ENCODE results near the gene SPEM3. TPM values are rescaled to one million over a fixed set of nuclear protein-coding genes. Genes with fewer than 3 reads are reported as not detected.
A peak's percentile ranks its signal among the peaks of the same experiment; 100 is the strongest.

SPEM3 gene
- total and polyA plus RNA-seq, 2 of the 13 experiments (the other 11 are each of a cell fraction or from before 2014, with no cell fraction given), result not detected

DNA sequence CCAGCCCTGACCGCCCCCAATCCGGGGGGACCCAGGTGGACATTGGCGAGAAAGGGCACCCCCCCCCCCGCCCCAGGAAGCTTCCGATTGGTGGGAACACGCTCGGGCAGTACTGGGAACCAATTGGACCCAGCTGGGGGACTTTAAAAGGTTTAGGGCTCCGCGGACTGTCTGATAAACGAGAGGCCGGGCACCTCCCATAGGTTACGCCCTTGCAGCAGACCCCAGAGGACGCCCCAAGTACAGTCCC lies 25.0 kb upstream of the SPEM3 start (continued):
- TF ChIP-seq, protein P1, sequence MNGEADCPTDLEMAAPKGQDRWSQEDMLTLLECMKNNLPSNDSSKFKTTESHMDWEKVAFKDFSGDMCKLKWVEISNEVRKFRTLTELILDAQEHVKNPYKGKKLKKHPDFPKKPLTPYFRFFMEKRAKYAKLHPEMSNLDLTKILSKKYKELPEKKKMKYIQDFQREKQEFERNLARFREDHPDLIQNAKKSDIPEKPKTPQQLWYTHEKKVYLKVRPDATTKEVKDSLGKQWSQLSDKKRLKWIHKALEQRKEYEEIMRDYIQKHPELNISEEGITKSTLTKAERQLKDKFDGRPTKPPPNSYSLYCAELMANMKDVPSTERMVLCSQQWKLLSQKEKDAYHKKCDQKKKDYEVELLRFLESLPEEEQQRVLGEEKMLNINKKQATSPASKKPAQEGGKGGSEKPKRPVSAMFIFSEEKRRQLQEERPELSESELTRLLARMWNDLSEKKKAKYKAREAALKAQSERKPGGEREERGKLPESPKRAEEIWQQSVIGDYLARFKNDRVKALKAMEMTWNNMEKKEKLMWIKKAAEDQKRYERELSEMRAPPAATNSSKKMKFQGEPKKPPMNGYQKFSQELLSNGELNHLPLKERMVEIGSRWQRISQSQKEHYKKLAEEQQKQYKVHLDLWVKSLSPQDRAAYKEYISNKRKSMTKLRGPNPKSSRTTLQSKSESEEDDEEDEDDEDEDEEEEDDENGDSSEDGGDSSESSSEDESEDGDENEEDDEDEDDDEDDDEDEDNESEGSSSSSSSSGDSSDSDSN (CRISPR knock-in tag; IDR thresholded peaks at IDR 0.05), result peak; percentile 66; the same call in 1 of the 2 replicates
- 0 out of 2 replicates have a peak, but pooled peaks have one; percentile 51 for TF ChIP-seq ZNF441 (CRISPR knock-in tag; IDR thresholded peaks at IDR 0.05; ENCODE audit: borderline replicate concordance)
- TF ChIP-seq, protein P2, sequence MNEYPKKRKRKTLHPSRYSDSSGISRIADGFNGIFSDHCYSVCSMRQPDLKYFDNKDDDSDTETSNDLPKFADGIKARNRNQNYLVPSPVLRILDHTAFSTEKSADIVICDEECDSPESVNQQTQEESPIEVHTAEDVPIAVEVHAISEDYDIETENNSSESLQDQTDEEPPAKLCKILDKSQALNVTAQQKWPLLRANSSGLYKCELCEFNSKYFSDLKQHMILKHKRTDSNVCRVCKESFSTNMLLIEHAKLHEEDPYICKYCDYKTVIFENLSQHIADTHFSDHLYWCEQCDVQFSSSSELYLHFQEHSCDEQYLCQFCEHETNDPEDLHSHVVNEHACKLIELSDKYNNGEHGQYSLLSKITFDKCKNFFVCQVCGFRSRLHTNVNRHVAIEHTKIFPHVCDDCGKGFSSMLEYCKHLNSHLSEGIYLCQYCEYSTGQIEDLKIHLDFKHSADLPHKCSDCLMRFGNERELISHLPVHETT (CRISPR knock-in tag; conservative IDR thresholded peaks at IDR 0.05), result no peak
- no peak for TF ChIP-seq FOXA3 (CRISPR knock-in tag; IDR thresholded peaks at IDR 0.05)
- no peak for TF ChIP-seq TRIM24 (CRISPR knock-in tag; IDR thresholded peaks at IDR 0.05)
- TF ChIP-seq, protein P3, sequence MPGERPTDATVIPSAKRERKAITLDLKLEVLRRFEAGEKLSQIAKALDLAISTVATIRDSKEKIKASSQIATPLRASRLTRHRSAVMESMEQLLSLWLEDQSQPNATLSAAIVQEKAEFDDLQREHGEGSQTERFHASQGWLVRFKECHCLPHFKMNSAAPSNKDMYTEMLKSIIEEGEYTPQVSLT (CRISPR knock-in tag; IDR thresholded peaks at IDR 0.05; ENCODE audit: borderline replicate concordance, low read depth), result no peak
- no peak for TF ChIP-seq ZNF720 (CRISPR knock-in tag; IDR thresholded peaks at IDR 0.05)
- TF ChIP-seq TARDBP (CRISPR knock-in tag; IDR thresholded peaks at IDR 0.05), result no peak
- TF ChIP-seq KDM6A (CRISPR knock-in tag; IDR thresholded peaks at IDR 0.05; ENCODE audit: low read depth), result no peak
- TF ChIP-seq, protein P4, sequence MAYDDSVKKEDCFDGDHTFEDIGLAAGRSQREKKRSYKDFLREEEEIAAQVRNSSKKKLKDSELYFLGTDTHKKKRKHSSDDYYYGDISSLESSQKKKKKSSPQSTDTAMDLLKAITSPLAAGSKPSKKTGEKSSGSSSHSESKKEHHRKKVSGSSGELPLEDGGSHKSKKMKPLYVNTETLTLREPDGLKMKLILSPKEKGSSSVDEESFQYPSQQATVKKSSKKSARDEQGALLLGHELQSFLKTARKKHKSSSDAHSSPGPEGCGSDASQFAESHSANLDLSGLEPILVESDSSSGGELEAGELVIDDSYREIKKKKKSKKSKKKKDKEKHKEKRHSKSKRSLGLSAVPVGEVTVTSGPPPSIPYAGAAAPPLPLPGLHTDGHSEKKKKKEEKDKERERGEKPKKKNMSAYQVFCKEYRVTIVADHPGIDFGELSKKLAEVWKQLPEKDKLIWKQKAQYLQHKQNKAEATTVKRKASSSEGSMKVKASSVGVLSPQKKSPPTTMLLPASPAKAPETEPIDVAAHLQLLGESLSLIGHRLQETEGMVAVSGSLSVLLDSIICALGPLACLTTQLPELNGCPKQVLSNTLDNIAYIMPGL (CRISPR knock-in tag; IDR thresholded peaks at IDR 0.05; ENCODE audit: borderline replicate concordance in 1 of 2, low read depth in 1 of 2), result no peak
- TF ChIP-seq, protein P5, sequence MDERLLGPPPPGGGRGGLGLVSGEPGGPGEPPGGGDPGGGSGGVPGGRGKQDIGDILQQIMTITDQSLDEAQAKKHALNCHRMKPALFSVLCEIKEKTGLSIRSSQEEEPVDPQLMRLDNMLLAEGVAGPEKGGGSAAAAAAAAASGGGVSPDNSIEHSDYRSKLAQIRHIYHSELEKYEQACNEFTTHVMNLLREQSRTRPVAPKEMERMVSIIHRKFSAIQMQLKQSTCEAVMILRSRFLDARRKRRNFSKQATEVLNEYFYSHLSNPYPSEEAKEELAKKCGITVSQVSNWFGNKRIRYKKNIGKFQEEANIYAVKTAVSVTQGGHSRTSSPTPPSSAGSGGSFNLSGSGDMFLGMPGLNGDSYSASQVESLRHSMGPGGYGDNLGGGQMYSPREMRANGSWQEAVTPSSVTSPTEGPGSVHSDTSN (CRISPR knock-in tag; IDR thresholded peaks at IDR 0.05), result no peak

All from HepG2 (cell line).